Measurements from ENCODE around the gene USH1C. TPM values are rescaled to one million over a fixed set of nuclear protein-coding genes. Genes with fewer than 3 reads are reported as not detected.

USH1C gene
- total RNA-seq, 4 donors from 2014 or later = 0.35 to 0.46 TPM; not detected in 2

DNA sequence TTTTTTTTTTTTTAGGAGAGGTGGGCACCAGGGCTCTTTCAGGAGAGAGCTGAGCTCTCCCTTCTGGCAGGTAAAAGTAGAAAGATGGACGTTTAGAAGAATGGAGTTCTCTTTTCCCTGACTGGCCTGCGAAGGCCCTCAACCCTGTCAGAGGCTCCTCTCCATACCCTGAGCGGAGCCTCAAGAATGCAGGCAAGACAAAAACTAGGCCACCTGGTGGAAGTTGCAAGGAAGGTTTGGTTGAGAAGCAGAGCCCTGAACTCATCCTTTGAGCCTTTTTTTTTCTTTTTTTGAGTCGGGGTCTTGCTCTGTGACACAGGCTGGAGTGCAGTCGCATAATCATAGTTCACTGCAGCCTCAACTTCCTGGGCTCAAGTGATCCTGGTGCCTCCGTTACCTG, 4.2 kb upstream of the USH1C start:
- no peak for DNase-seq
- Histone ChIP-seq H3K4me1 (no peaks in the 10 kb centered on the region), H3K36me3 (no peaks in the 10 kb centered on the region), H3K9me3 (no peaks in the 10 kb centered on the region), H3K4me3 (no peak overlapping the region), H3K27ac (no peak overlapping the region), H3K27me3 (no peaks in the 10 kb centered on the region)
- intact Hi-C loops (cut with DNase I; ENCODE audit: low total_unique reads) = no loop called here
- TF ChIP-seq, protein P1, sequence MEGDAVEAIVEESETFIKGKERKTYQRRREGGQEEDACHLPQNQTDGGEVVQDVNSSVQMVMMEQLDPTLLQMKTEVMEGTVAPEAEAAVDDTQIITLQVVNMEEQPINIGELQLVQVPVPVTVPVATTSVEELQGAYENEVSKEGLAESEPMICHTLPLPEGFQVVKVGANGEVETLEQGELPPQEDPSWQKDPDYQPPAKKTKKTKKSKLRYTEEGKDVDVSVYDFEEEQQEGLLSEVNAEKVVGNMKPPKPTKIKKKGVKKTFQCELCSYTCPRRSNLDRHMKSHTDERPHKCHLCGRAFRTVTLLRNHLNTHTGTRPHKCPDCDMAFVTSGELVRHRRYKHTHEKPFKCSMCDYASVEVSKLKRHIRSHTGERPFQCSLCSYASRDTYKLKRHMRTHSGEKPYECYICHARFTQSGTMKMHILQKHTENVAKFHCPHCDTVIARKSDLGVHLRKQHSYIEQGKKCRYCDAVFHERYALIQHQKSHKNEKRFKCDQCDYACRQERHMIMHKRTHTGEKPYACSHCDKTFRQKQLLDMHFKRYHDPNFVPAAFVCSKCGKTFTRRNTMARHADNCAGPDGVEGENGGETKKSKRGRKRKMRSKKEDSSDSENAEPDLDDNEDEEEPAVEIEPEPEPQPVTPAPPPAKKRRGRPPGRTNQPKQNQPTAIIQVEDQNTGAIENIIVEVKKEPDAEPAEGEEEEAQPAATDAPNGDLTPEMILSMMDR (IDR thresholded peaks at IDR 0.05) = no peak
- TF ChIP-seq POLR2A (IDR thresholded peaks at IDR 0.05) = no peak

DNA sequence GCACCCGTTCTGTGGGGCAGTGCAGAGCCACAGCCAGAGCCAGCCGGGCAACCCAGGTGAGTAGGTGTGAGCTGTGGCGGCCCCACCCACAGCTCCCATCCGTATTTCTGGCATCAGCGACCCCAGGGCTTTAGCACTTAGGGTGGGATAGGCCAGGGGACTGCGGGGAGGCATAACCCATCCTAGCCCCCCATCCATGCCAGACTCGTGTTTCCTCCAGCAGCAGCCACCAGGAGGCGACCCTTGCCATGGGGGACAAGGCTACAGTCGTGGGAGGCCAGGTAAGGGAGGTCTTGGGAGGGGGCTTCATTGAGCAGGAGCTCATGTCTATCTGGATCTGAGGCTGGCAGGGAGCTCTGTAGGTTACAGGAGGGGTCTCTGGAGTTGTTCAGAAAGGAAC, 3.7 kb upstream of the USH1C start:
- intact Hi-C loops (cut with DNase I; ENCODE audit: low total_unique reads) = no loop called here
- no peak overlapping the region for H3K27ac ChIP-seq
- TF ChIP-seq, protein P1 (IDR thresholded peaks at IDR 0.05) = no peak
- TF ChIP-seq POLR2A (IDR thresholded peaks at IDR 0.05) = no peak
- H3K36me3 ChIP-seq = no peaks in the 10 kb centered on the region
- no peaks in the 10 kb centered on the region for H3K27me3 ChIP-seq
- H3K9me3 ChIP-seq = no peaks in the 10 kb centered on the region
- H3K4me1 ChIP-seq = no peaks in the 10 kb centered on the region
- DNase-seq = no peak
- H3K4me3 ChIP-seq = no peak overlapping the region

DNA sequence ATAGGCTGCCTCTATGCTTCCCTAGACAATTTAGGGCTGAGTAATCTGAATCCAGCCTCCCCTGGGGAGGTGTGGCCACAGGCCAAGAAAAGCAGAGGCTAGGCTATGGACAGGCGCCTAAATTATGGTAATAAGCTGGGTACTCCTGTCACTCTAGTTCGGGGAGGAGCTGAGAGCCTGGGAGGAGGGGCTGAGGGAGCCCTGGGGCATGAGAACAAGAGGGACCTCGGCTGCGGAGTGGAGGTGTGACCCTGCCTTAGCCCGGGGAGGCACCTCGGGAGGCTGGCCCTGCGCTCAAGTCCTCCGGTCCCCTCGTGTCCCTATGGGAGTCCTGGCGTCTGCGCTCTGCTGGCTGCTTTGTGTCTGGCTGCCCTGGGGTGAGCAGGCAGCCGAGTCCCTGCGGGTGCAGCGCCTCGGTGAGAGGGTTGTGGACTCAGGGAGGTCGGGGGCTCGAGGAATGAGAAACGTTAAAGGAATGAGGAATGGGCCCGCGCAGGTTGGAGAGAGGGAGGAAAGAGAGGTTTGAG, 2.9 kb upstream of the USH1C start, which contains the start of gene OTOG:
Gene OTOG, plus strand, starts transcription at position 209 of the 527 bp plus-strand sequence. Its CDS starts 114 bp downstream, at position 323.
- Histone ChIP-seq H3K4me1 (no peaks in the 10 kb centered on the region), H3K9me3 (no peaks in the 10 kb centered on the region), H3K27ac (no peak within 1 kb of the TSS), H3K36me3 (no peaks in the 10 kb centered on the region), H3K4me3 (no peak within 1 kb of the TSS), H3K27me3 (no peaks in the 10 kb centered on the region)
- intact Hi-C loops (cut with DNase I; ENCODE audit: low total_unique reads) = no loop called here
- no peak for TF ChIP-seq POLR2A (IDR thresholded peaks at IDR 0.05)
- no peak for DNase-seq

DNA sequence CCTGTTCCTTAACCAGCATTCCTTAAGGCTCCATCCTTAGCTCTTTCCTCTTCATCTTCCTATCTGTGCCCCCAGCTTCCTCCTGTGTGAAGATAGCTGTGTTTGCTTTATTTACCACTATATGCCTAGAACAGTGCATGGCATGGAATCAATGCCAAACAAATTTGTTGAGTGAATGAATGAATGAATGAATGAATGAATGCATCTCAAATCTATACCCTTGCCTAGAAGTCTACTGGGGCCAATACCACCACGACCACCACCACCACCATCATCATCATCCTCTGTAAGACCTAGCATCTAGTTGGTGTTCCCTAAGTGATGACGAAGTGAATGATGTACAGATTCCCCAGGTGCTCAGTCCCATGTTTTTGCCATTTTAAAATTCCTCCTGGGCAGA, 2.0 kb upstream of the USH1C start:
- TF ChIP-seq, protein P1 (IDR thresholded peaks at IDR 0.05) = no peak
- no peak for TF ChIP-seq POLR2A (IDR thresholded peaks at IDR 0.05)
- Histone ChIP-seq H3K27me3 (no peaks in the 10 kb centered on the region), H3K9me3 (no peaks in the 10 kb centered on the region), H3K4me3 (no peak overlapping the region), H3K27ac (no peak overlapping the region), H3K36me3 (no peaks in the 10 kb centered on the region), H3K4me1 (no peaks in the 10 kb centered on the region)
- intact Hi-C loops (cut with DNase I; ENCODE audit: low total_unique reads) = no loop called here
- no peak for DNase-seq

DNA sequence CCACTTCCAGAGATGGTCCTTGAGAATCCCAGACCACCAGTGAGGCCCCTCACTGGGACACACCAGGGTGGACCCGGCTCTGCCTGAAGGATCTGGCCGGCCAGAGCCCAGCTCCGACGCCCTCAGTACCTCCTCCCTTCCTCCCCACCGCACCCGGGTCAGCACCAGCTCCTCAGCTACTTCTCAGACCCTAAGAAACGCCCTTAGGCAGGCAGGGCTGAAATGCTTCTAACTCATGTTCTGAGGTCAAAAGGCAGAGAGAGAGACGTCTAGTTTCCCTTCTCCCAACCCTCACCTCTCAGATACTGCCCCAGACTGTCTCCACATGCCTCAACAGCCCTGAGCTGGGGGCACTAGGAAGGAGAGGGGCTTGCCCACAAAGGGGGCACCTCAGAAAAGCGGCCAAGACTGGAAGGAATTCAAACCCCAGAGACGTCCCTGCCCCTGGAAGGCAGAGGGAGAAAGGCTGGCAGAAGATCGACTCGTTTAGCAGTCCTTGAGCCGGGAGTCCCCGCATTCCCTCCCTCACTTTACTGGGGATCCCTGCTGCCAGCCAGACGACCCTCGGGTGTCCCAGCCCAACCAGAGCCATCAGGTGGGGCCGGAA, 539 bp downstream of the USH1C start:
- Histone ChIP-seq H3K4me1 (no peaks in the 10 kb centered on the region), H3K27me3 (no peaks in the 10 kb centered on the region), H3K9me3 (no peaks in the 10 kb centered on the region), H3K4me3 (no peak overlapping the region), H3K36me3 (no peaks in the 10 kb centered on the region), H3K27ac (no peak overlapping the region)
- intact Hi-C loops (cut with DNase I; ENCODE audit: low total_unique reads) = no loop called here
- no peak for DNase-seq
- no peak for TF ChIP-seq POLR2A (IDR thresholded peaks at IDR 0.05)
- TF ChIP-seq, protein P1 (IDR thresholded peaks at IDR 0.05) = no peak

Data from uterus (tissue), 4 donors.